WTC11 (cell line): ENCODE data around the gene CDC73. TPM values are rescaled to one million over a fixed set of nuclear protein-coding genes. Genes with fewer than 3 reads are reported as not detected.

ENCODE experiments used
- ATAC-seq: fragments of 200-7000 bp; cut with Tn5 transposase; 2 replicates; pipeline ENCODE4 v1.10.0; 2021; ENCODE audit warnings: mild to moderate bottlenecking, moderate library complexity
- CTCF ChIA-PET: fragments of 300-600 bp; sonication (Branson Sonifier 250); formaldehyde crosslinking; loops from one replicate; lab custom pipeline; 2021; ENCODE audit warnings: antibody characterized with exemption; lab: Charles Lee
- POLR2A ChIA-PET: fragments of 350-600 bp; sonication (Branson Sonifier 250); formaldehyde crosslinking; loops from one replicate; lab custom pipeline; 2021; ENCODE audit warnings: antibody characterized with exemption; lab: Charles Lee
- DNase-seq: peaks from one replicate; pipeline ENCODE4 v3.0.0; 2021; ENCODE audit warnings: low spot score
- H3K27ac Mint-ChIP-seq: 2 replicates; pipeline ENCODE4 v1.8.0; 2021; ENCODE audit warnings: mixed read lengths
- H3K27me3 Mint-ChIP-seq: 2 replicates; pipeline ENCODE4 v1.8.0; 2021; ENCODE audit warnings: low read depth, mild to moderate bottlenecking, moderate library complexity, mixed read lengths
- H3K36me3 Mint-ChIP-seq: 2 replicates; pipeline ENCODE4 v1.8.0; 2021; ENCODE audit warnings: mixed read lengths
- H3K4me1 Mint-ChIP-seq: 2 replicates; pipeline ENCODE4 v1.8.0; 2022; ENCODE audit warnings: mixed read lengths
- H3K4me3 Mint-ChIP-seq: 2 replicates; pipeline ENCODE4 v1.8.0; 2021; ENCODE audit warnings: mild to moderate bottlenecking, moderate library complexity, mixed read lengths
- H3K9me3 Mint-ChIP-seq: 2 replicates; pipeline ENCODE4 v1.8.0; 2021; ENCODE audit warnings: mixed read lengths
- CREB1 ChIP-seq: sonication (generic); formaldehyde crosslinking; IDR thresholded peaks from 2 replicates; pipeline ENCODE4 v1.8.0; 2023; ENCODE audit warnings: mild to moderate bottlenecking, missing genetic modification reagents
- ELF4 ChIP-seq: sonication (generic); formaldehyde crosslinking; IDR thresholded peaks from 2 replicates; pipeline ENCODE4 v1.8.1; 2022; ENCODE audit warnings: low read depth, mild to moderate bottlenecking, moderate library complexity, missing genetic modification reagents
- EMX1 ChIP-seq: fragments of 250-450 bp; sonication (Bioruptor Pico); IDR thresholded peaks from 2 replicates; pipeline ENCODE4 v1.8.0; 2021; ENCODE audit warnings: mild to moderate bottlenecking
- ETV6 ChIP-seq: sonication (generic); formaldehyde crosslinking; IDR thresholded peaks from 2 replicates; pipeline ENCODE4 v1.8.1; 2022; ENCODE audit warnings: mild to moderate bottlenecking, missing genetic modification reagents
- FOXJ3 ChIP-seq: sonication (generic); formaldehyde crosslinking; IDR thresholded peaks from 2 replicates; pipeline ENCODE4 v1.9.0; 2021; ENCODE audit warnings: missing genetic modification reagents, mild to moderate bottlenecking, borderline replicate concordance
- FOXK1 ChIP-seq: sonication (generic); formaldehyde crosslinking; IDR thresholded peaks from 2 replicates; pipeline ENCODE4 v1.8.0; 2022; ENCODE audit warnings: mild to moderate bottlenecking, moderate library complexity, missing genetic modification reagents
- FOXP4 ChIP-seq: sonication (generic); formaldehyde crosslinking; IDR thresholded peaks from 2 replicates; pipeline ENCODE4 v1.8.0; 2022; ENCODE audit warnings: mild to moderate bottlenecking, missing genetic modification reagents
- GRHL2 ChIP-seq: fragments of 250-450 bp; sonication (Bioruptor Pico); IDR thresholded peaks from 2 replicates; pipeline ENCODE4 v1.8.0; 2022; ENCODE audit warnings: mild to moderate bottlenecking, moderate library complexity; ENCODE audit not compliant: insufficient replicate concordance, severe bottlenecking
- MAX ChIP-seq: sonication (generic); formaldehyde crosslinking; IDR thresholded peaks from 2 replicates; pipeline ENCODE4 v1.8.0; 2022; ENCODE audit warnings: mild to moderate bottlenecking, missing genetic modification reagents
- MLX ChIP-seq: sonication (generic); formaldehyde crosslinking; IDR thresholded peaks from 2 replicates; pipeline ENCODE4 v1.8.1; 2023; ENCODE audit warnings: mild to moderate bottlenecking, missing genetic modification reagents, moderate library complexity
- MXD4 ChIP-seq: fragments of 250-450 bp; sonication (Bioruptor Pico); IDR thresholded peaks from 2 replicates; pipeline ENCODE4 v1.8.0; 2021; ENCODE audit warnings: mild to moderate bottlenecking, moderate library complexity, borderline replicate concordance
- MYBL2 ChIP-seq: sonication (generic); formaldehyde crosslinking; IDR thresholded peaks from 2 replicates; pipeline ENCODE4 v1.8.1; 2023; ENCODE audit warnings: mild to moderate bottlenecking, moderate library complexity, missing genetic modification reagents
- NFE2L1 ChIP-seq: sonication (generic); formaldehyde crosslinking; IDR thresholded peaks from 2 replicates; pipeline ENCODE4 v1.8.1; 2023; ENCODE audit warnings: missing genetic modification reagents
- NFYB ChIP-seq: sonication (generic); formaldehyde crosslinking; conservative IDR thresholded peaks from 2 replicates; pipeline ENCODE4 v1.8.0; 2022; ENCODE audit warnings: low read depth, missing genetic modification reagents
- TEAD4 ChIP-seq: sonication (generic); formaldehyde crosslinking; IDR thresholded peaks from 2 replicates; pipeline ENCODE4 v1.8.0; 2022; ENCODE audit warnings: mild to moderate bottlenecking, missing genetic modification reagents
- USF1 ChIP-seq: sonication (generic); formaldehyde crosslinking; IDR thresholded peaks from 2 replicates; pipeline ENCODE4 v1.8.0; 2022; ENCODE audit warnings: mild to moderate bottlenecking, missing genetic modification reagents
- ZBTB43 ChIP-seq: sonication (generic); formaldehyde crosslinking; IDR thresholded peaks from 2 replicates; pipeline ENCODE4 v1.8.1; 2023; ENCODE audit warnings: mild to moderate bottlenecking, missing genetic modification reagents
- ZNF121 ChIP-seq: sonication (generic); formaldehyde crosslinking; IDR thresholded peaks from 2 replicates; pipeline ENCODE4 v1.8.0; 2023; ENCODE audit warnings: missing genetic modification reagents
- ZNF138 ChIP-seq: sonication (generic); formaldehyde crosslinking; conservative IDR thresholded peaks from 2 replicates; pipeline ENCODE4 v1.8.1; 2022; ENCODE audit warnings: mild to moderate bottlenecking, moderate library complexity, missing genetic modification reagents
- ZNF219 ChIP-seq: sonication (generic); formaldehyde crosslinking; IDR thresholded peaks from 2 replicates; pipeline ENCODE4 v1.8.0; 2023; ENCODE audit warnings: missing genetic modification reagents, mild to moderate bottlenecking, borderline replicate concordance
- ZNF317 ChIP-seq: sonication (generic); formaldehyde crosslinking; IDR thresholded peaks from 2 replicates; pipeline ENCODE4 v1.8.1; 2023; ENCODE audit warnings: low read depth, mild to moderate bottlenecking, moderate library complexity, missing genetic modification reagents, borderline replicate concordance
- total RNA-seq: library from RNA; stranded (reverse); gene quantifications from 3 replicates; pipeline ENCODE4 v1.2.3, GENCODE V29; 2021

CDC73 gene
- total RNA-seq, 1 experiment from 2014 or later = 57.1 TPM

GRCh38 chr1:193256019-193256418 lies 134.2 kb downstream of the CDC73 start:
- H3K9me3 Mint-ChIP-seq = no peaks in the 10 kb centered on the region

GRCh38 chr1:193259636-193260035 lies 137.8 kb downstream of the CDC73 start:
- DNase-seq (no peak), ATAC-seq (no peak)
- TF ChIP-seq MLX (CRISPR knock-in tag) = no peak
- TF ChIP-seq USF1 (CRISPR knock-in tag) = no peak
- no peak for TF ChIP-seq NFYB (CRISPR knock-in tag)
- TF ChIP-seq EMX1 (CRISPR knock-in tag) = no peak
- no peak for TF ChIP-seq MYBL2 (CRISPR knock-in tag)
- TF ChIP-seq ZNF121 (CRISPR knock-in tag) = no peak
- no peak for TF ChIP-seq ZNF138 (CRISPR knock-in tag)
- TF ChIP-seq FOXJ3 (CRISPR knock-in tag) = no peak
- no peak for TF ChIP-seq ZNF317 (CRISPR knock-in tag)
- no peak for TF ChIP-seq FOXK1
- TF ChIP-seq ETV6 (CRISPR knock-in tag) = no peak
- Mint-ChIP-seq H3K27ac (no peak overlapping the region), H3K9me3 (no peaks in the 10 kb centered on the region), H3K4me3 (no peak overlapping the region), H3K4me1 (peaks cover 6% of the 10 kb centered on the region; the same call in 1 of the 2 replicates), H3K36me3 (no peaks in the 10 kb centered on the region), H3K27me3 (no peaks in the 10 kb centered on the region)
- ChIA-PET CTCF (no interaction called here), POLR2A (no interaction called here)

More at GRCh38 chr1:193256019-193256418, 134.2 kb downstream of the CDC73 start:
- DNase-seq = no peak
- Mint-ChIP-seq H3K4me1 (no peaks in the 10 kb centered on the region), H3K36me3 (no peaks in the 10 kb centered on the region), H3K27me3 (no peaks in the 10 kb centered on the region), H3K27ac (no peak overlapping the region), H3K4me3 (no peak overlapping the region)
- POLR2A ChIA-PET = no interaction called here
- TF ChIP-seq MYBL2 (CRISPR knock-in tag) (no peak), NFE2L1 (CRISPR knock-in tag) (no peak), ELF4 (CRISPR knock-in tag) (no peak), ZBTB43 (CRISPR knock-in tag) (no peak), EMX1 (CRISPR knock-in tag) (no peak), FOXK1 (no peak), MAX (no peak), GRHL2 (CRISPR knock-in tag) (no peak), FOXP4 (CRISPR knock-in tag) (no peak), MLX (CRISPR knock-in tag) (no peak), CREB1 (CRISPR knock-in tag) (no peak), MXD4 (CRISPR knock-in tag) (no peak), ZNF219 (CRISPR knock-in tag) (no peak), TEAD4 (CRISPR knock-in tag) (no peak)
- no peak for ATAC-seq
- CTCF ChIA-PET = no interaction called here
